IPS-NIHi11 (cell line): ENCODE results near the gene SEC31B.

Experiments used
- DNase-seq: peaks from one replicate; pipeline ENCODE4 v3.0.0; 2012; ENCODE audit warnings: mixed read lengths, low spot score

The SEC31B gene

GRCh38 chr10:100519311-100520051 is at the start of gene SEC31B:
SEC31B (minus strand) TSS chr10:100519861; CDS start chr10:100516952, 2,909 bp downstream.
- DNase-seq: peak; percentile 77

DNA sequence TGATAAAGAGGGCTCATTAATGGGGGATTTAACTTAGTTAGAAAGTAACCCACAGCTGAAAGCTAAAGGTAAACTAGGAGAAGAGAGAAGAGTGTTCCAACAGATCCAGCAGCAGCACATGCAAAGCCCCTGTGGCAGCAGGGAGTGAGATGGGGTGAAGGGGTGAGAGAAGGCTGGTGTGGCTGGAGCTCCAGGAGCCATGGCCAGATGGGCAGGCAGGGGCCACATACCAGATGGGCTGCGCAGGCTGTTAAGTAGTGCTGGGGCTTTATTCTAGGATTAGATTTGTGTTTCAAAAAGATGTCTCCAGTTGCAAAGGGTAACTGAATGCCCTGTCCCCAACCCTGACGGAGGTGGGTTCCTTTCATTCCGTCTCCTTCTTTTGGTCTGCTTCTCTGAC is 49.3 kb upstream of the SEC31B start:
- no peak for DNase-seq

- DNase-seq: no peak
Observed at GRCh38 chr10:100567826-100568225, 48.2 kb upstream of the SEC31B start.

- DNase-seq: no peak
Observed at GRCh38 chr10:100567249-100567648, 47.6 kb upstream of the SEC31B start.

GRCh38 chr10:100566561-100566960 is 46.9 kb upstream of the SEC31B start:
- DNase-seq: no peak

DNA sequence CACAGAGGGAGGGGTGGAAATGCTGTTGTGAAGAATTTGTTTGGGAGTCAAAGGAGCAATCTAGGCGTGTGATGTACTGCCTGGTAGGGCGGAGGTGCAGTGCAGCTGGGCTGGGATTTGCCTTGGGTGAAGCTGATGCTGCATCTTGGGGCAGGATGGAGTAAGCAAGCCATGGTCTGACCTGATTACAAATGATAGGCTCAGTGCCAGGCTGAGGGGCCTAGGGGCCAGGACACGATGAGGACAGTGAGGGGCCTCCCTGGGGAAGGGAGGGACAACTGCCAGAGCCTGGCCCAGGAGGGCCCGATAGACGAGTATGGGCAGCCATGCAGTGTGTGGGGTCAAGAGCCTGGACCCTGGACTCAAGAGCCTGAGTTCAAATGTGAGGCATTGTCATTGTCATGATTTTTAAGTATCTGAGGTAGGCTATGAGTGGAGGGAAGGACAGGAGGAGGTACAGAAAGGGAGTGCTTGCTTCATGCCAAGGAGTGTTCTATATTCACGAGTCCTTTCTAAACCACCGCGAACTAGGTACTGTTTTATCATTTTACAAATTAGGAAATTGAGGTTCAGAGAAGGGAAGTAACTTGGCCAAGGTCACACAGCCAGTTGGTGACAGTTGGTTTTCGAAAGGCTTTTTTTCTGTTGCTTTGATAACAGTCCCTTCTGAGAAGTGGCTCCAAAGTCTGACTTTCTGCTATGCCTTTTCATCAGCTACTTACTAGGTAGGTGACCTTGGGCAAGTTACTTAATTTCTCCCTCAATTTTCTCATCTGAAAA is 45.7 kb upstream of the SEC31B start:
- DNase-seq: no peak

- peak; percentile 87 for DNase-seq
Observed at GRCh38 chr10:100562008-100562672, 42.5 kb upstream of the SEC31B start.

DNA sequence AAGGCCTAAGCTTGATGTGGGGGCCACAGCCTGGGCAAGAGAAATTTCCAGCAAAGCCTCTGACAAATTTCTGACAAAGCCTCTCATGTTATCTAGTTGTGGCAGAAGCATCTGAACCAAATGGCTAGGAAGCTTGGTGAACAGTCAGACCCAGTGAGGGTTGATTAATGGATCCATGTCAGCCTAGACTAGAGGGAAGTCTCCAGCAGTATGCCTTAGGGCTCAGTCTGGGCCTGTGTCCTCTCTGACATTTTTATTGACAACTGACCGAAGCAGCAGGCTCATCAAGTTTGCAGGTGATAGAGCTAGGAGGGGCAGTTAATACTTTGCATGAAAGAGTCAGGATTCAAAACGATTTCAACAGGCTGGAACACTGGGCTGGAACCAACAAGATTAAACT is 41.3 kb upstream of the SEC31B start:
- DNase-seq: no peak

GRCh38 chr10:100560248-100560647 is 40.6 kb upstream of the SEC31B start:
- DNase-seq: no peak

GRCh38 chr10:100554902-100555301 is 35.2 kb upstream of the SEC31B start:
- no peak for DNase-seq

- DNase-seq: no peak
Observed at GRCh38 chr10:100553929-100554328, 34.3 kb upstream of the SEC31B start.

DNA sequence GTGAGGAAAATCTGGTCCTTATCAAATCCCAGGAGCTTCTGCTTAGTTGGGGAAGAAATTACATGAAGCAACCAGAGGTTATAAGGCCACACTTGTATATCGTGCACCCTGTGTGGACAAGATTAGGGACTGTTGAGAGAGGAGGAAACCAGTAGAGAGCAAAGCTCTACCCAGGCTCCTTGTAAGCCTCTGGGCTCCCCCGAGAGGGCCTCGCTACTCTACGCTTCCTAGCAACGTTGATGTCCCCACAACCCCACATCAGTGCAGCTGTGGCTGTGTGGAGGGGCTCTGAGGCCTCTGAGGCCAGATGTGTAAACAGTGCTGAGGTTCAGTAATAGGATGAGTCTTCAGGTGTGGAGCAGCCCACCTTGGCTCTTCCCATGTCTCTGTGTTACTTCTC is 32.1 kb upstream of the SEC31B start:
- DNase-seq: no peak

- no peak for DNase-seq
Observed at GRCh38 chr10:100551196-100551595, 31.5 kb upstream of the SEC31B start.

GRCh38 chr10:100544950-100545349 is 25.3 kb upstream of the SEC31B start:
- DNase-seq: no peak

GRCh38 chr10:100537475-100537874 is 17.8 kb upstream of the SEC31B start:
- no peak for DNase-seq

- DNase-seq: peak; percentile 97
Observed at GRCh38 chr10:100535715-100536353, 16.2 kb upstream of the SEC31B start, which contains the start of gene HIF1AN. HIF1AN (plus strand) TSS chr10:100535943; CDS start chr10:100535959, 16 bp downstream.

DNA sequence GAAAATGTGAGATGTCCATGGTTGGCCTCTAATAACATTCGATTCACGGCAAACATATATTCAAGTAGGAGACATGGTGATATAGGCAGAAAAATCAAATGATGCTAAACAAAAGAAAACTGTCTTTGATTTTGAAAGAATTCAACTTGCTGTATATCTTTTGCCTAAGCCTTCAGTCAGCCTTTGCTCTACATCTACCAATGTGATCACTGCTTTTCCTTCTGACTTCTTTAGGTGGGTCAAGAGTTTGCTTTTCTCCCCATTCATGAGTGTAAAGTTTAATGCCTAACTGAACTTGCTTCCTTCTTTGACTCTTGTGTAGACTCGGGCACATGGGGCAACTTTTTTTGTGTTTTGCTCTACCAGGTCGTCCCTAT is 15.7 kb upstream of the SEC31B start:
- DNase-seq: no peak

DNA sequence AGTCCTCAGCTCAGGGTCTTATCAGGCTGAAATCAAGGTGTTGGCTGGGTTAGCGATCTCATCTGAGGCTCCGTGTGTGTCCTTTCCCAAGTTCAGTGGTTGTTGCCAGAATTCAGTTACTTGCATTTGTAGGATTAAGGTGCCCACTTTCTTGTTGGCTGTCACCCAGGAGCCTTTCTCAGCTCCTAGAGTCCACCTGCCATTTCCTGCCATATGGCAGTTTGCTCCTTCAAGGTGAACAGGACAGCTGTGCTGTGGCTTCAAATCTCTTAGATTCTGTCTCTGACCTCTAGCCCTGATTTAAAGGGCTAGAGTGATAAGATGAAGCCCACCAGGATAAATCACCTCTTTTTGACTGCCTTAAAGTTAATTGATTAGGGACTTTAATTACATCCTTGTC is 15.1 kb upstream of the SEC31B start:
- no peak for DNase-seq

- no peak for DNase-seq
Observed at GRCh38 chr10:100531761-100532160, 12.1 kb upstream of the SEC31B start.

GRCh38 chr10:100529475-100530298 is 10.0 kb upstream of the SEC31B start, which contains the start of gene NDUFB8:
NDUFB8 (minus strand) TSS chr10:100529871; CDS start chr10:100529851, 20 bp downstream.
- DNase-seq: peak; percentile 95

GRCh38 chr10:100528921-100529474 is 9.3 kb upstream of the SEC31B start:
- no peak for DNase-seq
